Fibroblast of mammary gland (primary cell): ENCODE results near the gene DIPK1A.

ENCODE experiments used
- DNase-seq: peaks from one replicate; pipeline ENCODE4 v3.0.0-alpha.2; 2010; ENCODE audit warnings: low read depth
- H3K4me3 ChIP-seq: 2 replicates; pipeline ENCODE4 v1.5.1; 2011; ENCODE audit warnings: low read depth, mild to moderate bottlenecking, low read length, moderate library complexity; ENCODE audit not compliant: control insufficient read depth
- CTCF ChIP-seq: conservative IDR thresholded peaks from 2 replicates; pipeline ENCODE4 v1.5.1; 2011; ENCODE audit warnings: low read depth, low read length, inconsistent platforms; ENCODE audit not compliant: control insufficient read depth, insufficient read depth

The DIPK1A gene

GRCh38 chr1:92940541-92940940 lies 20.7 kb downstream of the DIPK1A start:
- peak; percentile 73 for DNase-seq
- TF ChIP-seq CTCF: no peak
- H3K4me3 ChIP-seq: no peak overlapping the region

GRCh38 chr1:92937731-92938130 lies 23.5 kb downstream of the DIPK1A start:
- TF ChIP-seq CTCF: no peak
- no peak for DNase-seq
- H3K4me3 ChIP-seq: no peak overlapping the region

- H3K4me3 ChIP-seq: no peak overlapping the region
- TF ChIP-seq CTCF: no peak
- no peak for DNase-seq
These were observed 24.4 kb downstream of the DIPK1A start for GRCh38 chr1:92936865-92937264.

- peak; percentile 96 for DNase-seq
- TF ChIP-seq CTCF: no peak
- H3K4me3 ChIP-seq: no peak overlapping the region
These were observed 26.6 kb downstream of the DIPK1A start for GRCh38 chr1:92934395-92935378.

GRCh38 chr1:92933459-92933858 lies 27.8 kb downstream of the DIPK1A start:
- no peak overlapping the region for H3K4me3 ChIP-seq
- DNase-seq: peak; percentile 54
- no peak for TF ChIP-seq CTCF

GRCh38 chr1:92931691-92932090 lies 29.6 kb downstream of the DIPK1A start:
- TF ChIP-seq CTCF: no peak
- DNase-seq: no peak
- no peak overlapping the region for H3K4me3 ChIP-seq
